Tibial nerve (tissue), 3 donors: ENCODE results near the gene NAXD.

Experiments used
- CTCF ChIP-seq, 5 experiments: fragments of 200-600 bp in 3 of 5; fragments of 450-650 bp in 2 of 5; sonication (generic) in 3 of 5; IDR thresholded peaks; one replicate each; pipeline ENCODE4 v1.5.1; 2016 to 2019; ENCODE audit warnings: antibody characterized with exemption in 5 of 5, mild to moderate bottlenecking in 3 of 5, moderate library complexity in 2 of 5
- POLR2A ChIP-seq, 2 donors: fragments of 450-650 bp; IDR thresholded peaks; one replicate each; pipeline ENCODE4 v1.6.1; 2017; ENCODE audit warnings: antibody characterized with exemption in 2 of 2, mild to moderate bottlenecking in 2 of 2, moderate library complexity in 2 of 2

DNA sequence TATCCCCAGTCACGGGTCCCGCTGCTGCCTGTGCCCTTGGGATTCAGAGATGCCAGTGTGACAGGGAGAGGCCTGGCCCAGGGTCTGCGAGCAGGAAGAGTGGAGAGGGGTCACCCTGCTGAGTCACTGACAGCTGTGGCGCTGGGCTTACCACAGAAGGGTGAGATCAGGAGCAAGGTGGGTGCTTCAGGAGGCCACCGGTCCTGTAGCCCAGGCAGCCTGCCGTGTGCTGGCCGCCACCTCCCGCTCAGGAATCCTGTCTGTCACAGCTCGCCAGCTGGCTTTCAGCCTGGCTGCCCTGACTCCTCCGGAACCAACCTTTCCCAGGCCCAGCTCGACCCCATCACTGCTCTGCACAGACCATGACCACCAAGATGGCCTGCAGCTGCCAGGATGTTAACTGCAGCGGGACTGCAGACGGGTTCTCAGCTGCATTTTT is 25.3 kb downstream of the NAXD start:
- no peak for TF ChIP-seq CTCF (IDR thresholded peaks at IDR 0.05)
- TF ChIP-seq POLR2A (IDR thresholded peaks at IDR 0.05): no peak
